K562 (cell line): ENCODE data around the gene CDCP1. TPM values are rescaled to one million over a fixed set of nuclear protein-coding genes. Genes with fewer than 3 reads are reported as not detected.
A peak's percentile ranks its signal among the peaks of the same experiment; 100 is the strongest.

Source experiments
- CTCF ChIP-seq, 3 experiments: IDR thresholded peaks in 2 of 3; conservative IDR thresholded peaks in 1 of 3; 2 replicates each; pipeline ENCODE4 v1.5.1; 2011 to 2012; ENCODE audit warnings: low read length in 3 of 3, mild to moderate bottlenecking in 3 of 3, control low read depth in 2 of 3, improper control_type of control experiment in 1 of 3, inconsistent platforms in 1 of 3, low read depth in 1 of 3, mixed read lengths in 1 of 3, moderate library complexity in 1 of 3; ENCODE audit not compliant: insufficient read depth in 2 of 3
- DMBX1 ChIP-seq: fragments of 250-450 bp; sonication (Bioruptor Pico); IDR thresholded peaks from 2 replicates; pipeline ENCODE4 v1.8.0; 2022; ENCODE audit warnings: inconsistent platforms, mild to moderate bottlenecking, moderate library complexity, borderline replicate concordance
- ESRRA ChIP-seq: fragments of 450-650 bp; IDR thresholded peaks from 2 replicates; pipeline ENCODE4 v1.6.1; 2014; ENCODE audit warnings: low read depth, mild to moderate bottlenecking, moderate library complexity, borderline replicate concordance
- HIVEP1 ChIP-seq: fragments of 250-450 bp; sonication (Bioruptor Pico); IDR thresholded peaks from 2 replicates; pipeline ENCODE4 v1.4.0; 2020; ENCODE audit warnings: mild to moderate bottlenecking
- KDM1A ChIP-seq, 2 experiments: fragments of 450-650 bp; IDR thresholded peaks; 2 replicates each; pipeline ENCODE4 v1.6.1; 2016; ENCODE audit warnings: mild to moderate bottlenecking in 2 of 2
- MLX ChIP-seq, 2 experiments: fragments of 450-650 bp in 1 of 2; sonication (generic) in 1 of 2; formaldehyde crosslinking; conservative IDR thresholded peaks; 2 replicates each; pipeline versions ENCODE4 v1.4.0 to v1.8.1; 2020 to 2022; ENCODE audit warnings: mild to moderate bottlenecking in 1 of 2, missing genetic modification reagents in 1 of 2
- NONO ChIP-seq, 2 experiments: fragments of 200-400 bp in 1 of 2; fragments of 450-650 bp in 1 of 2; formaldehyde crosslinking in 1 of 2; IDR thresholded peaks; 2 replicates each; pipeline ENCODE4 v1.6.1; 2017; ENCODE audit warnings: low read depth in 2 of 2, mild to moderate bottlenecking in 2 of 2, moderate library complexity in 2 of 2, low read length in 1 of 2
- PHF20 ChIP-seq: fragments of 450-650 bp; IDR thresholded peaks from 2 replicates; pipeline ENCODE4 v1.6.1; 2018; ENCODE audit not compliant: partially characterized antibody
- SAP30 ChIP-seq: fragments of 200-600 bp; sonication (generic); IDR thresholded peaks from 2 replicates; pipeline ENCODE4 v1.6.1; 2012; ENCODE audit warnings: borderline replicate concordance, low read depth, mild to moderate bottlenecking, moderate library complexity, low read length, control low read depth, inconsistent platforms; ENCODE audit not compliant: insufficient read depth, poor library complexity, severe bottlenecking
- SIN3A ChIP-seq, 2 experiments: fragments of 150-350 bp in 1 of 2; IDR thresholded peaks; 2 replicates each; pipeline ENCODE4 v1.6.1; 2011 to 2016; ENCODE audit warnings: borderline replicate concordance in 2 of 2, low read depth in 2 of 2, low read length in 2 of 2, mild to moderate bottlenecking in 2 of 2, moderate library complexity in 2 of 2; ENCODE audit not compliant: control insufficient read depth in 1 of 2
- SUPT5H ChIP-seq: fragments of 450-650 bp; IDR thresholded peaks from 2 replicates; pipeline ENCODE4 v1.6.1; 2016
- THRAP3 ChIP-seq: fragments of 450-650 bp; IDR thresholded peaks from 2 replicates; pipeline ENCODE4 v1.6.1; 2016; ENCODE audit warnings: mild to moderate bottlenecking, inconsistent platforms, borderline replicate concordance
- TOE1 ChIP-seq, 2 experiments: fragments of 450-650 bp in 1 of 2; sonication (generic) in 1 of 2; formaldehyde crosslinking in 1 of 2; IDR thresholded peaks; 2 replicates each; pipeline versions ENCODE4 v1.7.1 to v1.8.0; 2016 to 2022; ENCODE audit warnings: borderline replicate concordance in 2 of 2, mild to moderate bottlenecking in 2 of 2, antibody characterized with exemption in 1 of 2, inconsistent platforms in 1 of 2, low read depth in 1 of 2, missing genetic modification reagents in 1 of 2, moderate library complexity in 1 of 2
- ZNF592 ChIP-seq: fragments of 450-650 bp; IDR thresholded peaks from 2 replicates; pipeline ENCODE4 v1.6.1; 2017; ENCODE audit warnings: antibody characterized with exemption, mild to moderate bottlenecking
- ZNF655 ChIP-seq: fragments of 250-450 bp; sonication (Bioruptor Pico); IDR thresholded peaks from 2 replicates; pipeline ENCODE4 v1.5.0; 2021
- polyA plus RNA-seq, 8 experiments: library from polyadenylated mRNA; depleted of rRNA in 4 of 8; stranded (reverse) in 5 of 8; unstranded in 3 of 8; fragments of >200 nt; fragmentation: Nextera tagmentation in 2 of 8; fragmentation: Illumina TruSeq in 1 of 8; extraction: Ambion mirVana in 2 of 8; extraction: Trizol in 1 of 8; gene quantifications; 2 replicates each; pipeline versions ENCODE4 v1.2.1 to v1.2.3, GENCODE V29; 2011 to 2014; ENCODE audit warnings: inconsistent platforms in 1 of 8, missing spikeins in 1 of 8
- total RNA-seq, 7 experiments: library from RNA; depleted of rRNA in 6 of 7; stranded (reverse); fragments of >200 nt in 6 of 7; fragmentation: Illumina TruSeq in 2 of 7; extraction: Trizol in 2 of 7; gene quantifications; 2 replicates each; pipeline versions ENCODE4 v1.2.1 to v1.2.3, GENCODE V29; 2011 to 2021; ENCODE audit warnings: low replicate concordance in 1 of 7

Gene CDCP1
- total and polyA plus RNA-seq, 9 of the 15 experiments (the other 6 are each of a cell fraction or from before 2014, with no cell fraction given) = 3.9 to 16.4 (median 5.2) TPM

GRCh38 chr3:45084820-45085816, 61.1 kb downstream of the CDCP1 start (continued):
- TF ChIP-seq ZNF655 (CRISPR knock-in tag) (no peak), CTCF (IDR thresholded peaks at IDR 0.05 in 2 of 3, conservative IDR thresholded peaks at IDR 0.05 in 1 of 3; ENCODE audit: insufficient read depth in 2 of 3, low read depth in 1 of 3, low read length in 3 of 3) (0 out of 6 replicates have a peak, but pooled peaks of 1 of the 3 experiments have one; percentile 11), ZNF592 (peak; percentile 69; the same call in 1 of the 2 replicates), TOE1 (IDR thresholded peaks at IDR 0.05; ENCODE audit: borderline replicate concordance) (no peak), TOE1 (CRISPR knock-in tag; IDR thresholded peaks at IDR 0.05; ENCODE audit: borderline replicate concordance, low read depth) (no peak), DMBX1 (CRISPR knock-in tag) (0 out of 2 replicates have a peak, but pooled peaks have one; percentile 41), SAP30 (no peak), SIN3A (IDR thresholded peaks at IDR 0.05; ENCODE audit: borderline replicate concordance in 2 of 2, control insufficient read depth in 1 of 2, low read depth in 2 of 2, low read length in 2 of 2) (0 out of 4 replicates have a peak, but pooled peaks of 1 of the 2 experiments have one; percentile 27), PHF20 (no peak), SUPT5H (no peak), THRAP3 (no peak), NONO (IDR thresholded peaks at IDR 0.05; ENCODE audit: low read depth in 2 of 2, low read length in 1 of 2) (no peak), ESRRA (0 out of 2 replicates have a peak, but pooled peaks have one; percentile 16), MLX (CRISPR knock-in tag; conservative IDR thresholded peaks at IDR 0.05) (no peak), HIVEP1 (CRISPR knock-in tag) (no peak), KDM1A (IDR thresholded peaks at IDR 0.05) (peak in 1 of 2 experiments; percentile 59; a peak in 2 of 4 replicates)
